HUES48 (cell line): ENCODE results near the gene NFILZ.

ENCODE experiments used
- H3K27ac ChIP-seq: one replicate; pipeline ENCODE4 v1.7.0; 2013; ENCODE audit warnings: low read depth, low read length, inconsistent platforms
- H3K27me3 ChIP-seq: 2 replicates; pipeline ENCODE4 v1.6.1; 2013; ENCODE audit warnings: mild to moderate bottlenecking, low read length; ENCODE audit not compliant: control insufficient read depth, insufficient read depth
- H3K36me3 ChIP-seq: 2 replicates; pipeline ENCODE4 v1.6.1; 2013; ENCODE audit warnings: low read length; ENCODE audit not compliant: control insufficient read depth, insufficient read depth
- H3K4me1 ChIP-seq: 2 replicates; pipeline ENCODE4 v1.6.1; 2013; ENCODE audit warnings: mild to moderate bottlenecking, low read length; ENCODE audit not compliant: control insufficient read depth, insufficient read depth
- H3K4me3 ChIP-seq: 2 replicates; pipeline ENCODE4 v1.5.1; 2013; ENCODE audit warnings: mild to moderate bottlenecking, low read depth, low read length
- H3K9ac ChIP-seq: 2 replicates; pipeline ENCODE4 v1.6.1; 2013; ENCODE audit warnings: mild to moderate bottlenecking, low read depth, low read length, moderate library complexity
- H3K9me3 ChIP-seq: 2 replicates; pipeline ENCODE4 v1.6.1; 2013; ENCODE audit warnings: low read length; ENCODE audit not compliant: control insufficient read depth, insufficient read depth

The NFILZ gene

DNA sequence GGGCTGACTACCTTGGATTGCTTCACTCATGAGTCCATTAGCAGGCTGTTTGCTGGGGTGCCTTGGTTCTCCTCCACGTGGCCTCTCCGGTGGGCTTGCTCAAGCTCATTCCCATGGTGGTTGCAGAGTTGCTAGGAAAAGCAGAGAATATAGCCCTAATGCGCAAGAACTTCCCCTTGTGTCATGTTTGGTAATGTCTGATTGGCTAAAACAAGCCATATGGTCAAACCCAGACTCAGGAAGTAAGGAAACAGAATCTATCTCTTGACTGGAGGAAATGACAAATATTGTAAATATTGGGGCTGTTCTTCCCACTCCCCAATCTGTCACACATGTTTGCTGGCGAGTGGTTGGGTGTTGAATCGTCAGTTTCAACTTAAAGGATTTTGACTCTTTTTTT lies 12.1 kb downstream of the NFILZ start:
- Histone ChIP-seq H3K4me1 (no peaks in the 10 kb centered on the region), H3K36me3 (no peaks in the 10 kb centered on the region), H3K27ac (no peak overlapping the region), H3K9ac (no peak overlapping the region), H3K9me3 (no peaks in the 10 kb centered on the region), H3K4me3 (no peak overlapping the region), H3K27me3 (no peaks in the 10 kb centered on the region; the same call in 1 of the 2 replicates)

DNA sequence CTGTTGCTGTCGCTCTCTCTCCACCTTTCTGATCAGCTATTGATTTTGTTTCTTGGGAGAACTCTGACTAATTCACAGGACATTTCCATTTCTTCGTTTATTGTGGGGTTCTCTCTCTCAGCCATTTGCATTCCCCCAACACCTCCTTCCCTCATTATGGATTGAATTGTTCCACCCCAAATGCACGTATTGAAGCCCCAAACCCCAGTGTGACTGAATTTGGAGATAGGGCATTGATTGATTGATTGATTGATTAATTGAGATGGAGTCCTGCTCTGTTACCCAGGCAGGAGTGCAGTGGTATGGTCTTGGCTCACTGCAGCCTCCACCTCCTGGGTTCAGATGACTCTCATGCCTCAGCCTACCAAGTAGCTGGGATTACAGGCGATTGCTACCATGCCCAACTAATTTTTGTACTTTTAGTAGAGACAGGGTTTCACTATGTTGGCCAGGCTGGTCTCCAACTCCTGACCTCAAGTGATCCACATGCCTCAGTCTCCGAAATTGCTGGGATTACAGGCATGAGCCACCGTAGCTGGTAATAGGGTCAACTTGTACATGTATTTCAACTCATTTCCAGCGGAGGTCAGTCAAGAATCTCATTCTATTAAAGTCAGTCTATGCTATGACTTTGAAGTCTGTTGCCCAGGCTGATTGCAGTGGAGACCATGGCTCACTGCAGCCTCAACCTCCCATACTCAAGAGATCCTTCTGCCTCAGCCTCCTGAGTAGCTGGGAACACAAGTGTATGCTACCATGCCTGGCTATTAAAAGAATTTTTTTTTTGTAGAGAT lies 13.6 kb downstream of the NFILZ start:
- Histone ChIP-seq H3K4me3 (no peak overlapping the region), H3K36me3 (no peaks in the 10 kb centered on the region), H3K9me3 (no peaks in the 10 kb centered on the region), H3K4me1 (no peaks in the 10 kb centered on the region), H3K9ac (no peak overlapping the region), H3K27ac (no peak overlapping the region), H3K27me3 (no peaks in the 10 kb centered on the region; the same call in 1 of the 2 replicates)

DNA sequence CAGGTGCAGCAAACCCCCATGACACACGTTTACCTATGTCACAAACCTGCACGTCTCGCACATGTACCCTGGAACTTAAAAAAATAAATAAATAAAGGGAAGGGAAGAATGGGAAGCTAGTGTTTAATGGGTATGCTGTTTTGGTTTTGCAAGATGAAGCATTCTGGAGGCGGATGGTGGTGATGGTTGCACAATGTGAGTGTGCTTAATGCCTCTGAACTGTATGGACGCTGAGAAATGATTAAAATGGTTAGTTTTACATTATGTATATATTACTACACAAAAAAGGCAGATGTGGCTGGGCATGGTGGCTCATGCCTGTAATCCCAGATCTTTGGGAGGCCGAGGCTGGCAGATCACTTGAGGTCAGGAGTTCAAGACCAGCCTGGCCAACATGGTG lies 17.8 kb downstream of the NFILZ start:
- Histone ChIP-seq H3K4me3 (no peak overlapping the region), H3K4me1 (no peaks in the 10 kb centered on the region), H3K27ac (no peak overlapping the region), H3K27me3 (no peaks in the 10 kb centered on the region; the same call in 1 of the 2 replicates), H3K36me3 (no peaks in the 10 kb centered on the region), H3K9me3 (no peaks in the 10 kb centered on the region), H3K9ac (no peak overlapping the region)

DNA sequence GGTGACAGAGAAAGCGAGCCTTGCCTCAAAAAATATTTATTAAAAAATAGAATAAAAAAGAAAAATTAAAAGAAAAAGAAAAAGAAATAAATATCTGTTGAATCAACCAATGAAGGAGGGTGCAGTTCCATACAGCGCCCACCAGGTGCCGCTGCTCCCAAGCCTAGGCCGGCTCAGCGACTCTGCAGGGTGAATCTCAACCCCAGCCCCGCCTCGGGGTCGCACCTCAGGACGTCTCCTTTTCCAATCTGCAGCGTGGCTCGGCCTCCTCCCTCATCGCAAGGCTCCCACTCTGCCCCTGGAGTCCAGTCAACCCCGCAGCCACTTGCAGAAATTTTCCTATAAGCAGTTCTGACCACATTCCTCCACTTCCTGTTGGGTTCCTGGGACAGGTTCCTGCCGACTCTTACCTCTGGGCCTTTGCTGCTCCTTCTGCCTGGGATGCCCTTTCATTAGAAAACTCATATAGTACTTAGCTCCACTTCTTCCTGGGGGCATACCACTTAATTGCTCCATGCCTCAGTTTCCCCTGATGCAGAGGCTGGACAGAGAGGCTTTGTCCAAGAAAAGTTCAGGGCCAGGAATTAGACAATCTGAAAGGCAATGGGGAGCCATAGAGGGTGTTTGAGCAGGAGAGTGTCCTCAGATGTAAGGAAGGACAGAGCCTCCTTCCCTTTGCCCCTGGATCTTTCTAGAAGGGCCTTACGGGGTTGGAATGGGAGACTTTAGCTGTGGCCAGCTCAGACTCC lies 24.3 kb downstream of the NFILZ start:
- Histone ChIP-seq H3K27me3 (no peaks in the 10 kb centered on the region), H3K27ac (no peak overlapping the region), H3K4me3 (no peak overlapping the region), H3K36me3 (no peaks in the 10 kb centered on the region), H3K9ac (no peak overlapping the region), H3K9me3 (no peaks in the 10 kb centered on the region), H3K4me1 (no peaks in the 10 kb centered on the region)

DNA sequence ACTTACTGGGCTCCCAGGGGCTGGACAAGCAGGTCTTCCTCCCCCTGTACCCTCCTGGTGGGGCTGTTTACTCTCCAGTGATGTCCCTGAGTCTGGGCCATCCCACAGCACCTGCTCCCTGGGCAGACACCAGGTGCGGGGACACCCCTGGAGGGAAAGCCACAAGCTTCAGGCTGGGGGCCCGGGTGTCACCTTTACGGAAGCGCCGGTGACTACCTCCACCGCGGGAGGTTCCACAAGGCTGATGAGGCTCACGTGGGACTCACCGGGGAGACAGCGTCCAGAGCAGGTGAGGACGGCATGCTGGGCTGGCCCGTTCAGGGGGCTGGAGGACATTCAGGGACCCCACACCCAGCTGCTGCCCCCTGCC lies 24.9 kb downstream of the NFILZ start:
- Histone ChIP-seq H3K36me3 (no peaks in the 10 kb centered on the region), H3K27me3 (no peaks in the 10 kb centered on the region), H3K4me1 (no peaks in the 10 kb centered on the region), H3K9ac (no peak overlapping the region), H3K4me3 (no peak overlapping the region), H3K27ac (no peak overlapping the region), H3K9me3 (no peaks in the 10 kb centered on the region)

DNA sequence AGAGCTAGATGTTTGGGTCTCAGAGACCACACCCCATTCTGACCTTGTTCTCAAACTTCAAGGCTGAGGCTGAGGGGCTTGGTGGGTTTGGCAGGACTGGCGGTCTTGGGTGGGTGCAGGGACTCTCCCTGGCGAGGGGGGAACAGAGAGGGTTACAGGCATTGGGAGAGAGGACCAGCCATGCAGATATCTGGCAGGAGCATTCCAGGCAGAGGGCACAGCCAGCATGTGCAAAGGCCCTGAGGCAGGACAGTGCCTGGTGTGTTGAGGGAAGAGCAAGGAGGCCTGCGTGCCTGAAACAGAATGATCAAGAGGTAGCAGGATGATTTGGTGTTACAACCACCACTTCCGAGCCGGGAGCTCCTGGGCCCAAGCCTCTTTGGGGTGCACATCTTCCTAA lies 27.4 kb downstream of the NFILZ start:
- H3K27ac ChIP-seq = no peak overlapping the region
- no peak overlapping the region for H3K4me3 ChIP-seq
- no peaks in the 10 kb centered on the region for H3K9me3 ChIP-seq
- H3K4me1 ChIP-seq = no peaks in the 10 kb centered on the region
- no peak overlapping the region for H3K9ac ChIP-seq
- no peaks in the 10 kb centered on the region for H3K27me3 ChIP-seq
- no peaks in the 10 kb centered on the region for H3K36me3 ChIP-seq

DNA sequence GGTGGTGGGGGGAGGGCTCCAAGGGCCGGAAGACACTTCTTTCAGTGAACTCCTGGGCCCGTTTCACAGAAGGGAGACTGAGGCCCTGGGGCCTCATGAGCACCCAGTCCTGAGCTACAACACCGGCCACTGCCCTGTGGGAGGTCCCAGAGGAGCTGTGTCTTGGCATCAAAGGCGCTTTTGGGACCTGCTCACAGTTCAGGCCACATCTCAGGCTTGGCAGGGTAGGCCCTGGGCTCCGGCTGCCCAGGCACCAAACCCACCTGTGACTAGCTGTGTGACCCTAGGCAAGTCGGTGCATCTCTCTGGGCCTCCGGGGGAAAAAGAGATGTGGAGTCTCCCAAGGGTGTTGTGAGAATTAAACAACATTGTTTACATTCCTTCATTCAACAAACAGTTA lies 29.5 kb downstream of the NFILZ start:
- Histone ChIP-seq H3K27ac (no peak overlapping the region), H3K36me3 (no peaks in the 10 kb centered on the region), H3K27me3 (no peaks in the 10 kb centered on the region), H3K4me3 (no peak overlapping the region), H3K4me1 (no peaks in the 10 kb centered on the region), H3K9ac (no peak overlapping the region), H3K9me3 (no peaks in the 10 kb centered on the region)

DNA sequence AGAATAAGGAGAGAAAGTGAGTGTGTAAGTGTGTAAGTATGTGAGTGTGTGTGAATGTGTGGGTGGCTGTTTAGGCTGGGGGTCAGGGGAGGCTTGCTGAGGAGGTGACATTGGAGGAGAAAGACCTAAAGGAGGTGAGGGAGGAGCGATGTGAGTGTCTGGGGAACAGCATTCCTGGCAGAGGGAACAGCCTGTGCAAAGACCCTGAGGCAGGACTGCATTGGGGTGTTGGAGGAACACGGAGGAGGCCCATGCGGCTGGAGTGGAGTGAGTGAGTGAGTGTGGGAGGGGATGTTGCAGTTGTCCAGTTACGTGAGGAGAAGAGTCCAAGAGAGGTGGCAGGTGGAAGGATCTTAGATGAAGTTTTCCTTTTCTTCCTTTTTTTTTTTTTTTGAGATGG lies 31.8 kb downstream of the NFILZ start:
- Histone ChIP-seq H3K36me3 (no peaks in the 10 kb centered on the region), H3K27ac (no peak overlapping the region), H3K9ac (no peak overlapping the region), H3K4me1 (no peaks in the 10 kb centered on the region), H3K27me3 (no peaks in the 10 kb centered on the region), H3K4me3 (no peak overlapping the region), H3K9me3 (no peaks in the 10 kb centered on the region)

DNA sequence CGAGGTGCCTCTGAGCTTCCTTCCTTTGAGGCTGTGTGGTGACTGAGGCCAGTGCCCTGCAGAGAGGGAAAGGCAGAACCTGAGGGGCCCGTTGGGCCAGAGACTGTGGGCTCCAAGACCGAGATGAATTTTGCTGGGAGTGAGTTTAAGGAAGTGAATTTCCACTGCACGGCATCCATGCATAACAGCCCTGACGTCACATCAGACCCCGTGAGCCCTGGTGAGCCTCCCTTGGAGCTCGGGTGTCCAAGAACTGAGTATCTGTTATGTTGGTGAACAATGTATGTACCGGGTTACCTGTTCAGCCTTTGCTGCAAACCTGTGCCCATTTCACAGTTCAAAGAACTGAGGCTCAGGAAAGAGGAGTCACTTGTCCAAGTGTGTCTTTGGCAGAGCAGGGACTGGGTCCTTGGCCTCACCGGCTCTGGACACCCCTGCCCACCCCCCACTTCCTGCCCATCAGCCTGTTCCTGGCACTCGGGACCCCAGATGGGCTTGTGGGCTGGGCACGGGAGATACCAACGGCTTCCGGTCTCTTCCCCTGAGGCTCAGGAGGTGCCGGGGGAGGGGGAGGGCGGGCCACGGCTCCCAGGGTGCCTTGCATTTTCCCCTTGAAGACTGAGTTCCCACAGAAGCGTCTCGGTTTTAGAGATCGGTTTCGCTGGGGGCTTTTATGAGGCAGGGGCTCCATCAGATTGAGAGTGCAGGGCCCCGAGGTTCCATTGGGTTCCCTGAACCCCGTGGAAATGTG lies 33.7 kb downstream of the NFILZ start:
- no peaks in the 10 kb centered on the region for H3K36me3 ChIP-seq
- H3K4me1 ChIP-seq = no peaks in the 10 kb centered on the region
- H3K4me3 ChIP-seq = no peak overlapping the region
- no peak overlapping the region for H3K27ac ChIP-seq
- no peaks in the 10 kb centered on the region for H3K27me3 ChIP-seq
- no peaks in the 10 kb centered on the region for H3K9me3 ChIP-seq
- H3K9ac ChIP-seq = no peak overlapping the region

DNA sequence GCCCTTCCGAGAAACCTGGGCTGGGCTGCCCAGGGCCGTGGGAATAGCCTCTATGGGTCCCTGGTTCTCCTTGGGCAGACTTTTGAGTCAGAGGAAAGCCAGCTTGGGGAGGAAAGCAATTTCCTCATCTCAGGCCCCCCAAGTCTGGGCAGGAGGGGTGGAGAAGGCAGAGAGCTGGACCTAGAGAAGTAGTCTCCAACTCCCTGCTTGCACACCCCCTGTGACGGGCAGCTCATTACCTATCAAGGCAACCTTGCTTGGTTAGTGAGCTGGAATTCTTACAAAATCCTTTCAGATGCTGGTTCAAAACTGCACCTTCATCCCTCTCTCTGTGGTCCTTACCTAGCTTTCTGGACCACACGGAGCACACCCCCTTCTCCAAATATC lies 34.2 kb downstream of the NFILZ start:
- no peaks in the 10 kb centered on the region for H3K9me3 ChIP-seq
- H3K27ac ChIP-seq = no peak overlapping the region
- H3K27me3 ChIP-seq = no peaks in the 10 kb centered on the region
- no peaks in the 10 kb centered on the region for H3K4me1 ChIP-seq
- H3K36me3 ChIP-seq = no peaks in the 10 kb centered on the region
- no peak overlapping the region for H3K9ac ChIP-seq
- H3K4me3 ChIP-seq = no peak overlapping the region
